NCI-H2029 treated with DMSO at 0.1 percent for 48 hours (cell line): ENCODE results near the gene HDAC4.
"Not testable (repeated sequence)": the region's sequence is repeated elsewhere in the genome, so short reads cannot be mapped to it uniquely, and the experiment has no call there.

ENCODE experiments used
- DNase-seq: peaks from one replicate; lab custom pipeline; 2025; lab: John Stamatoyannopoulos, UW

Gene HDAC4

GRCh38 chr2:239294571-239295054 is 106.2 kb downstream of the HDAC4 start:
- no peak for DNase-seq

GRCh38 chr2:239293775-239294430 is 106.9 kb downstream of the HDAC4 start:
- no peak for DNase-seq

- DNase-seq: no peak
Measured at GRCh38 chr2:239292959-239293774, 107.7 kb downstream of the HDAC4 start.

GRCh38 chr2:239292531-239292930 is 108.3 kb downstream of the HDAC4 start:
- no peak for DNase-seq

- DNase-seq: no peak
Measured at GRCh38 chr2:239291475-239292350, 109.1 kb downstream of the HDAC4 start.

GRCh38 chr2:239290618-239291474 is 110.0 kb downstream of the HDAC4 start:
- DNase-seq: no peak

- DNase-seq: no peak
Measured at GRCh38 chr2:239289545-239289944, 111.3 kb downstream of the HDAC4 start.

GRCh38 chr2:239288951-239289511 is 111.8 kb downstream of the HDAC4 start:
- DNase-seq: no peak

GRCh38 chr2:239288237-239288636 is 112.6 kb downstream of the HDAC4 start:
- no peak for DNase-seq

- no peak for DNase-seq
Measured at GRCh38 chr2:239287461-239287860, 113.4 kb downstream of the HDAC4 start.

- DNase-seq: no peak
Measured at GRCh38 chr2:239286901-239287300, 113.9 kb downstream of the HDAC4 start.

GRCh38 chr2:239285932-239286230 is 114.9 kb downstream of the HDAC4 start:
- no peak for DNase-seq

GRCh38 chr2:239285071-239285931 is 115.5 kb downstream of the HDAC4 start:
- no peak for DNase-seq

- no peak for DNase-seq
Measured at GRCh38 chr2:239283961-239284795, 116.6 kb downstream of the HDAC4 start.

- DNase-seq: no peak
Measured at GRCh38 chr2:239283288-239283945, 117.4 kb downstream of the HDAC4 start.

- DNase-seq: no peak
Measured at GRCh38 chr2:239282448-239283287, 118.2 kb downstream of the HDAC4 start.

- DNase-seq: not testable (repeated sequence)
Measured at GRCh38 chr2:239280296-239281017, 120.4 kb downstream of the HDAC4 start.
